Measurements from ENCODE around the gene TRAPPC3L.
"Not testable (repeated sequence)": the region's sequence is repeated elsewhere in the genome, so short reads cannot be mapped to it uniquely, and the experiment has no call there.

TRAPPC3L gene

GRCh38 chr6:116497113-116497676 lies 48.3 kb downstream of the TRAPPC3L start:
- ChIA-PET POLR2A (ENCODE audit: low non-redundant PET) (no interaction called here), CTCF (interaction anchor here (0.7 to 0.9 kb wide), 2 partner anchors 21 to 228 kb away, joined by 4 read pairs; no protein-coding TSS in a partner anchor)
- H3K27ac ChIP-seq = no peak overlapping the region
- TF ChIP-seq CTCF (conservative IDR thresholded peaks at IDR 0.05; ENCODE audit: low read depth) = no peak
- DNase-seq (ENCODE audit: low spot score) = no peak

GRCh38 chr6:116495161-116495560 lies 50.3 kb downstream of the TRAPPC3L start:
- H3K27ac ChIP-seq; DNase-seq (ENCODE audit: low spot score); POLR2A ChIA-PET (ENCODE audit: low non-redundant PET): not testable (repeated sequence)
- CTCF ChIA-PET = interaction anchor here (0.6 kb wide), 1 partner anchor 243 kb away, joined by 3 read pairs; no protein-coding TSS in a partner anchor

GRCh38 chr6:116492331-116493067 lies 53.0 kb downstream of the TRAPPC3L start:
- ChIA-PET CTCF (no interaction called here), POLR2A (ENCODE audit: low non-redundant PET) (interaction anchor here (0.5 kb wide), 1 partner anchor 378 kb away, joined by 3 read pairs; no protein-coding TSS in a partner anchor)
- H3K27ac ChIP-seq = no peak overlapping the region
- TF ChIP-seq CTCF (conservative IDR thresholded peaks at IDR 0.05; ENCODE audit: low read depth) = no peak
- no peak for DNase-seq (ENCODE audit: low spot score)

- CTCF ChIA-PET = no interaction called here
- TF ChIP-seq CTCF (conservative IDR thresholded peaks at IDR 0.05; ENCODE audit: low read depth) = no peak
- DNase-seq (ENCODE audit: low spot score) = no peak
- no peak overlapping the region for H3K27ac ChIP-seq
- POLR2A ChIA-PET (ENCODE audit: low non-redundant PET) = interaction anchor here (0.5 kb wide), 1 partner anchor 378 kb away, joined by 3 read pairs; no protein-coding TSS in a partner anchor
Measured at GRCh38 chr6:116491610-116492330, 53.7 kb downstream of the TRAPPC3L start.

- no peak overlapping the region for H3K27ac ChIP-seq
- ChIA-PET CTCF (no interaction called here), POLR2A (ENCODE audit: low non-redundant PET) (no interaction called here)
- TF ChIP-seq CTCF (conservative IDR thresholded peaks at IDR 0.05; ENCODE audit: low read depth) = no peak
- DNase-seq (ENCODE audit: low spot score) = no peak
Measured at GRCh38 chr6:116485559-116486184, 59.8 kb downstream of the TRAPPC3L start.

GRCh38 chr6:116483616-116484015 lies 61.9 kb downstream of the TRAPPC3L start:
- ChIA-PET POLR2A (ENCODE audit: low non-redundant PET) (no interaction called here), CTCF (no interaction called here)
- no peak overlapping the region for H3K27ac ChIP-seq
- no peak for DNase-seq (ENCODE audit: low spot score)
- no peak for TF ChIP-seq CTCF (conservative IDR thresholded peaks at IDR 0.05; ENCODE audit: low read depth)

Data from RWPE1 (cell line).